OCI-LY7 (cell line): ENCODE results near the gene WNT6. TPM values are rescaled to one million over a fixed set of nuclear protein-coding genes. Genes with fewer than 3 reads are reported as not detected.
A peak's percentile ranks its signal among the peaks of the same experiment; 100 is the strongest.

Experiments used
- BruUV-seq: library from RNA; stranded (reverse); fragments of 400-500 nt; replicated peaks from 2 replicates; lab custom pipeline; 2021; lab: Mats Ljungman, UMichigan
- CTCF ChIA-PET: fragments of 300-600 bp; sonication (Branson Sonifier 250); formaldehyde crosslinking; loops from one replicate; lab custom pipeline; 2022; ENCODE audit warnings: antibody characterized with exemption; ENCODE audit not compliant: unreplicated experiment; lab: Charles Lee
- POLR2A ChIA-PET: fragments of 300-600 bp; sonication (Branson Sonifier 250); formaldehyde crosslinking; loops from one replicate; lab custom pipeline; 2022; ENCODE audit warnings: antibody characterized with exemption; lab: Charles Lee
- DNase-seq: peaks from one replicate; pipeline ENCODE4 v3.0.0-alpha.2; 2015; ENCODE audit warnings: low spot score
- H2AFZ ChIP-seq: fragments of 200-600 bp; sonication (generic), shearing (Covaris generic); 2 replicates; pipeline ENCODE4 v1.6.1; 2014; ENCODE audit warnings: mild to moderate bottlenecking, antibody characterized with exemption, low read length, moderate library complexity
- H3K27ac ChIP-seq: fragments of 200-600 bp; sonication (generic); 2 replicates; pipeline ENCODE4 v1.5.1; 2014; ENCODE audit warnings: mixed run types, low read depth, mild to moderate bottlenecking, moderate library complexity, low read length, inconsistent platforms; ENCODE audit not compliant: poor library complexity, severe bottlenecking
- H3K36me3 ChIP-seq: fragments of 200-600 bp; sonication (generic); 2 replicates; pipeline ENCODE4 v1.6.1; 2014; ENCODE audit warnings: mild to moderate bottlenecking, antibody characterized with exemption, low read length, moderate library complexity, mixed read lengths; ENCODE audit not compliant: insufficient read depth
- H3K4me1 ChIP-seq: fragments of 200-600 bp; sonication (generic); 2 replicates; pipeline ENCODE4 v1.5.1; 2014; ENCODE audit warnings: mild to moderate bottlenecking, low read length; ENCODE audit not compliant: insufficient read depth, poor library complexity, severe bottlenecking
- H3K4me2 ChIP-seq: fragments of 200-600 bp; sonication (generic); 2 replicates; pipeline ENCODE4 v1.6.1; 2014; ENCODE audit warnings: mild to moderate bottlenecking, low read length
- H3K4me3 ChIP-seq: fragments of 200-600 bp; sonication (generic); 2 replicates; pipeline ENCODE4 v1.5.1; 2014; ENCODE audit warnings: mild to moderate bottlenecking, low read depth, low read length; ENCODE audit not compliant: poor library complexity, severe bottlenecking
- H3K79me2 ChIP-seq: fragments of 200-600 bp; sonication (generic); 2 replicates; pipeline ENCODE4 v1.6.1; 2016; ENCODE audit warnings: low read depth, mild to moderate bottlenecking, low read length, moderate library complexity, mixed read lengths; ENCODE audit not compliant: insufficient read depth
- H3K9me2 ChIP-seq: fragments of 200-600 bp; sonication (generic); 2 replicates; pipeline ENCODE4 v1.6.1; 2016; ENCODE audit warnings: mild to moderate bottlenecking, low read length, mixed read lengths; ENCODE audit not compliant: insufficient read depth
- H3K9me3 ChIP-seq: fragments of 200-600 bp; sonication (generic); 2 replicates; pipeline ENCODE4 v1.6.1; 2014; ENCODE audit warnings: mild to moderate bottlenecking, mixed run types, low read length, mixed read lengths
- H4K20me1 ChIP-seq: fragments of 200-600 bp; sonication (generic); 2 replicates; pipeline ENCODE4 v1.6.1; 2014; ENCODE audit warnings: mild to moderate bottlenecking, antibody characterized with exemption, low read length, moderate library complexity, mixed read lengths; ENCODE audit not compliant: insufficient read depth
- CTCF ChIP-seq: fragments of 200-600 bp; sonication (generic); conservative IDR thresholded peaks from 2 replicates; pipeline ENCODE4 v1.5.1; 2014; ENCODE audit warnings: mild to moderate bottlenecking, antibody characterized with exemption, low read length, moderate library complexity, mixed read lengths
- EZH2phosphoT487 ChIP-seq: fragments of 200-600 bp; sonication (generic); IDR thresholded peaks from 2 replicates; pipeline ENCODE4 v1.6.1; 2018; ENCODE audit warnings: low read depth, borderline replicate concordance, mild to moderate bottlenecking, mixed run types, antibody characterized with exemption, low read length, moderate library complexity, mixed read lengths
- intact Hi-C: fragments of 100-400 bp; cut with micrococcal nuclease; formaldehyde crosslinking; loops from one replicate; pipeline ENCODE4 v1.10.0; 2022; ENCODE audit not compliant: unreplicated experiment
- total RNA-seq, 2 experiments: library from RNA; depleted of rRNA in 1 of 2; stranded (reverse); fragments of >200 nt in 1 of 2; shearing (Covaris generic) in 1 of 2; gene quantifications; 2 replicates each; pipeline ENCODE4 v1.2.3, GENCODE V29; 2014 to 2022

The WNT6 gene
- total RNA-seq, 2 experiments from 2014 or later: 0.74 TPM; not detected in 1

GRCh38 chr2:218894151-218894879 is 34.7 kb downstream of the WNT6 start:
- Histone ChIP-seq H4K20me1 (no peaks in the 10 kb centered on the region), H2AFZ (no peak overlapping the region; the same call in 1 of the 2 replicates), H3K4me2 (peak overlapping the region; percentile 95), H3K36me3 (no peaks in the 10 kb centered on the region), H3K27ac (peak overlapping the region; percentile 70), H3K4me3 (peak overlapping the region; percentile 69), H3K9me2 (no peaks in the 10 kb centered on the region), H3K9me3 (no peaks in the 10 kb centered on the region), H3K79me2 (no peaks in the 10 kb centered on the region), H3K4me1 (peaks cover 72% of the 10 kb centered on the region)
- DNase-seq: no peak
- ChIA-PET POLR2A (interaction anchor here (0.6 to 3.2 kb wide), 4 partner anchors 13 to 399 kb away, joined by 3 to 24 read pairs (median 8); partner anchors contain the start of gene WNT10A), CTCF (interaction anchor here (1.1 to 4.1 kb wide), 4 partner anchors 7 to 15 kb away, joined by 3 to 25 read pairs (median 4); partner anchors contain the start of gene WNT10A)
- TF ChIP-seq CTCF (no peak), EZH2phosphoT487 (no peak)
- intact Hi-C loops: loop anchor here (5.0 to 10.0 kb wide), 2 partner anchors 360 to 497 kb away; partner anchors contain the start of genes CTDSP1, TUBA4A and TUBA4B
- no TSS peak for BruUV-seq

- ChIA-PET POLR2A (interaction anchor here (0.6 to 5.1 kb wide), 3 partner anchors 8 to 180 kb away, joined by 4 to 86 read pairs (median 26); partner anchors contain the start of gene WNT10A), CTCF (interaction anchor here (1.8 to 4.1 kb wide), 2 partner anchors 8 to 14 kb away, joined by 4 to 25 read pairs; no protein-coding TSS in a partner anchor)
- Histone ChIP-seq H3K9me2 (no peaks in the 10 kb centered on the region), H2AFZ (no peak overlapping the region), H3K27ac (no peak overlapping the region), H3K4me1 (peaks cover 72% of the 10 kb centered on the region), H4K20me1 (no peaks in the 10 kb centered on the region), H3K4me2 (peak overlapping the region; percentile 95), H3K4me3 (no peak overlapping the region), H3K9me3 (no peaks in the 10 kb centered on the region), H3K36me3 (no peaks in the 10 kb centered on the region), H3K79me2 (no peaks in the 10 kb centered on the region)
- DNase-seq: no peak
- no TSS peak for BruUV-seq
- no peak for TF ChIP-seq EZH2phosphoT487
- no peak for TF ChIP-seq CTCF
- intact Hi-C loops: loop anchor here (5.0 to 10.0 kb wide), 2 partner anchors 360 to 498 kb away; partner anchors contain the start of genes CTDSP1, TUBA4A and TUBA4B
Measured at GRCh38 chr2:218894880-218895157, 35.2 kb downstream of the WNT6 start.
